ENCODE results near the gene MAP6. TPM values are rescaled to one million over a fixed set of nuclear protein-coding genes. Genes with fewer than 3 reads are reported as not detected.

Gene MAP6
- total and polyA plus RNA-seq, 10 of the 15 experiments (the other 5 are each of a cell fraction or from before 2014, with no cell fraction given): 0.06 to 0.19 (median 0.11) TPM; not detected in 5

GRCh38 chr11:75562048-75562835 lies 106.6 kb downstream of the MAP6 start, which contains the start of gene SERPINH1 (continued):
- TF ChIP-seq ZNF687 (IDR thresholded peaks at IDR 0.05) (no peak; the same call in 1 of the 2 replicates), RAD51 (IDR thresholded peaks at IDR 0.05) (no peak), TAF1 (IDR thresholded peaks at IDR 0.05; ENCODE audit: borderline replicate concordance, low read depth, low read length) (peak; percentile 65; the same call in 1 of the 2 replicates), NFXL1 (IDR thresholded peaks at IDR 0.05; ENCODE audit: borderline replicate concordance) (no peak), CREB1 (IDR thresholded peaks at IDR 0.05; ENCODE audit: low read depth) (peak; percentile 77), PKNOX1 (IDR thresholded peaks at IDR 0.05) (no peak), ELK1 (IDR thresholded peaks at IDR 0.05; ENCODE audit: low read depth, low read length) (peak; percentile 68), E2F4 (IDR thresholded peaks at IDR 0.05; ENCODE audit: low read depth, low read length) (no peak), E4F1 (IDR thresholded peaks at IDR 0.05; ENCODE audit: borderline replicate concordance, partially characterized antibody) (no peak), TARDBP (IDR thresholded peaks at IDR 0.05; ENCODE audit: borderline replicate concordance) (no peak), CEBPB (IDR thresholded peaks at IDR 0.05; ENCODE audit: borderline replicate concordance in 1 of 2, low read depth in 2 of 2, low read length in 2 of 2) (no peak), ZNF217 (IDR thresholded peaks at IDR 0.05) (no peak), BMI1 (IDR thresholded peaks at IDR 0.05; ENCODE audit: borderline replicate concordance) (no peak), TCF12 (IDR thresholded peaks at IDR 0.05; ENCODE audit: low read depth, low read length) (no peak), GABPA (IDR thresholded peaks at IDR 0.05; ENCODE audit: low read depth) (peak; percentile 80), SMC3 (IDR thresholded peaks at IDR 0.05; ENCODE audit: borderline replicate concordance, low read length) (no peak), IKZF2 (IDR thresholded peaks at IDR 0.05) (peak in 1 of 2 experiments; percentile 33; a peak in 2 of 4 replicates)

Data from GM12878 (cell line).